Epithelial cell of esophagus (primary cell): Measurements from ENCODE around the gene ANKRD6.

Experiments used
- DNase-seq: peaks from one replicate; pipeline ENCODE4 v3.0.0; 2010; ENCODE audit warnings: low read depth
- H3K4me3 ChIP-seq: 2 replicates; pipeline ENCODE4 v1.5.1; 2011; ENCODE audit warnings: mild to moderate bottlenecking, low read length, control low read depth
- TF ChIP-seq, protein P1 (sequence below): IDR thresholded peaks from 2 replicates; pipeline ENCODE4 v1.5.1; 2011; ENCODE audit warnings: low read depth, mild to moderate bottlenecking, low read length, control low read depth, inconsistent platforms; ENCODE audit not compliant: insufficient read depth; ENCODE audit errors: missing control alignments

Gene ANKRD6

DNA sequence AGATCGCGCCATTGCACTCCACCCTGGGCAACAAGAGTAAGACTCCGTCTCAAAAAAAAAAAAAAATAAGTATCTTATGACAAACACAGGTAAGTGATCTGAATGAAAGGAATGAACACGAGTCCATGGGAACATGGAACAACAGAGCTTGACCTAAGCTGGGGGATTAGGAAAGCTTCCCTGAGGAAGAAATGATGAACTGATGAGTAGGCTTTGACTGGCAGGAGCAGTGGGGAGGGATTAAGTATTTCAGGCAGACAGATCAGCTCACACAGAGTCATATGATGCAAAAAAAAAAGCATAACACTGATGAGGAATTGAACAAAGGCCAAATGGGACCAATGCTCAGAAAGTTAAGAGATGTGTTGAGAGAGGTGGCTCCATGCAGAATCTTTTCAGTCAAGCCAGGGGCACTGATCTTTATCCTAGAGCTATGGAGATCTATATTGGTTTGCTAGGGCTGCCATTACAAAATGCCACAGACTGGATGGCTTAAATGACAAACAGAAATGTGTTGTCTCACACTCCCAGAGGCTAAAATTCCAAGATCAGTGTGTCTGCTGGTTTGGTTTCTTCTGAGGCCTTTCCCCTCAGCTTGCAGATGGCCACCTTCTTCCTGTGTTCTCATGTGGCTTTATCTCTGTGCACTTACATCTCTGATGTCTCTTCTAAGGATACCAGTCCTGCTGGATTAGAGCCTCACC, 85.6 kb downstream of the ANKRD6 start:
- DNase-seq, result peak; percentile 76
- no peak overlapping the region for H3K4me3 ChIP-seq
- TF ChIP-seq, protein P1, sequence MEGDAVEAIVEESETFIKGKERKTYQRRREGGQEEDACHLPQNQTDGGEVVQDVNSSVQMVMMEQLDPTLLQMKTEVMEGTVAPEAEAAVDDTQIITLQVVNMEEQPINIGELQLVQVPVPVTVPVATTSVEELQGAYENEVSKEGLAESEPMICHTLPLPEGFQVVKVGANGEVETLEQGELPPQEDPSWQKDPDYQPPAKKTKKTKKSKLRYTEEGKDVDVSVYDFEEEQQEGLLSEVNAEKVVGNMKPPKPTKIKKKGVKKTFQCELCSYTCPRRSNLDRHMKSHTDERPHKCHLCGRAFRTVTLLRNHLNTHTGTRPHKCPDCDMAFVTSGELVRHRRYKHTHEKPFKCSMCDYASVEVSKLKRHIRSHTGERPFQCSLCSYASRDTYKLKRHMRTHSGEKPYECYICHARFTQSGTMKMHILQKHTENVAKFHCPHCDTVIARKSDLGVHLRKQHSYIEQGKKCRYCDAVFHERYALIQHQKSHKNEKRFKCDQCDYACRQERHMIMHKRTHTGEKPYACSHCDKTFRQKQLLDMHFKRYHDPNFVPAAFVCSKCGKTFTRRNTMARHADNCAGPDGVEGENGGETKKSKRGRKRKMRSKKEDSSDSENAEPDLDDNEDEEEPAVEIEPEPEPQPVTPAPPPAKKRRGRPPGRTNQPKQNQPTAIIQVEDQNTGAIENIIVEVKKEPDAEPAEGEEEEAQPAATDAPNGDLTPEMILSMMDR, result no peak

DNA sequence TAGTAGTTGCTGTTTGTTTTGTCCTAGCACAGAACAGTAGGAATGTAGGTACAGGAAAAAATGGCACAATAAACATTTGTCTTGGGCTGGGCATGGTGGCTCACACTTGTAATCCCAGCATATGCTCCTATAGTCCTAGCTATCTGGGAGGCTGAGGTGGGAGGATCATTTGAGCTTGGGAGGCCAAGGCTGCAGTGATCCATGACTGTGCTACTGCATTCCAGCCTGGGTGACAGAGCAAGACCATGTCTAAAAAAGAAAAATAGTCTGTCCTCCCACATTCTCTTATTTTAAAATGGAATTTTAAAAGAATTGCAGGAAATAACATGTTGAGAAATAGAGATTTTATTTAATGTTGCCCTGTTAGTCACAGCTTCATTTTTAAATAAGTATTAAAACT, 87.8 kb downstream of the ANKRD6 start:
- TF ChIP-seq, protein P1, result no peak
- DNase-seq, result no peak

GRCh38 chr6:89522778-89523177, 89.8 kb downstream of the ANKRD6 start:
- TF ChIP-seq, protein P1, result no peak
- DNase-seq, result no peak
- H3K4me3 ChIP-seq, result no peak overlapping the region

More for the DNA sequence above, 87.8 kb downstream of the ANKRD6 start:
- no peak overlapping the region for H3K4me3 ChIP-seq

GRCh38 chr6:89525786-89526562, 93.0 kb downstream of the ANKRD6 start:
- TF ChIP-seq, protein P1, result no peak
- DNase-seq, result no peak
- no peak overlapping the region for H3K4me3 ChIP-seq

- no peak for DNase-seq
- H3K4me3 ChIP-seq, result no peak overlapping the region
- TF ChIP-seq, protein P1, result no peak
These were observed 93.6 kb downstream of the ANKRD6 start for GRCh38 chr6:89526563-89526869.

- no peak overlapping the region for H3K4me3 ChIP-seq
- TF ChIP-seq, protein P1, result no peak
- DNase-seq, result peak; percentile 59
These were observed 94.7 kb downstream of the ANKRD6 start for GRCh38 chr6:89527634-89528033.
